ENCODE results near the gene VAT1L.
A peak's percentile ranks its signal among the peaks of the same experiment; 100 is the strongest.

VAT1L gene, protein sequence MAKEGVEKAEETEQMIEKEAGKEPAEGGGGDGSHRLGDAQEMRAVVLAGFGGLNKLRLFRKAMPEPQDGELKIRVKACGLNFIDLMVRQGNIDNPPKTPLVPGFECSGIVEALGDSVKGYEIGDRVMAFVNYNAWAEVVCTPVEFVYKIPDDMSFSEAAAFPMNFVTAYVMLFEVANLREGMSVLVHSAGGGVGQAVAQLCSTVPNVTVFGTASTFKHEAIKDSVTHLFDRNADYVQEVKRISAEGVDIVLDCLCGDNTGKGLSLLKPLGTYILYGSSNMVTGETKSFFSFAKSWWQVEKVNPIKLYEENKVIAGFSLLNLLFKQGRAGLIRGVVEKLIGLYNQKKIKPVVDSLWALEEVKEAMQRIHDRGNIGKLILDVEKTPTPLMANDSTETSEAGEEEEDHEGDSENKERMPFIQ

DNA sequence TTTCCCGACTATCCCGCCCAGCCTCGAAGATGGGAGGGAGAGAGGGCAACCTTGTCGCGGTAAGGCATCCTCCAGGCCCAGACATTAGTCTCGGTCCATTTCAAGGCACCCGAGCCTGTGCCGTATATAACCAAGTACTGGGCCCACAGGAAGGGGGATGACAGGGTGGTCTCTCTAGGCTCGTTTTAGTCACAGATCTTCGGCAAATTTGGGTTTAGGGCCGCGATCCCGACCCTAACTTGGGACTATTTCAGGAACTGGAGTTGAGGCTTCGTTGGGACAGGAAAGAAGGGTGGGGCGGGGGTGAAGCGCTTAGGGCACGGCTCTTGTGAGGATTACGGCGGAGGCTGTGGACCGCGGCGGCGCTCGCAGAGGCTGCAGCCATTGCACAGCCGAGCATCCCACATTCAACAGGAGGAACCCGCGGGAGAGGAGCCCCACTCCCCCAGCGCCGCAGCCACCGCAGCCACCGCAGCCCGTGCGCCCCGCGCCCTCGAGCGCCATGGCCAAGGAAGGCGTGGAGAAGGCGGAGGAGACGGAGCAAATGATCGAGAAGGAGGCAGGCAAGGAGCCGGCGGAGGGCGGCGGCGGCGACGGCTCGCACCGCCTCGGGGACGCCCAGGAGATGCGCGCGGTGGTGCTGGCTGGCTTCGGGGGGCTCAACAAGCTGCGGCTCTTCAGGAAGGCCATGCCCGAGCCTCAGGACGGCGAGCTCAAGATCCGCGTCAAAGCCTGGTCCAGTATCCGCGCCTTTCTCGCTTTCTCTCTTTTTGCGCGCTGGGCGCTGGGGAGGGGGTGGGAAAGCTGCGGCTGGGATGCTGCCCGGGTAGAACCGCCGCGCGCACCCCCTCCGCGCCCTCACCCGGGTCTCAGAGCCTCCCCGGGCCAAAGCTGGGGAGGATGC, at the start of gene VAT1L:
Gene VAT1L, plus strand, starts transcription at position 384 of the 904 bp plus-strand sequence. Its CDS starts 119 bp downstream, at position 503.
- peak; percentile 21 for DNase-seq

DNA sequence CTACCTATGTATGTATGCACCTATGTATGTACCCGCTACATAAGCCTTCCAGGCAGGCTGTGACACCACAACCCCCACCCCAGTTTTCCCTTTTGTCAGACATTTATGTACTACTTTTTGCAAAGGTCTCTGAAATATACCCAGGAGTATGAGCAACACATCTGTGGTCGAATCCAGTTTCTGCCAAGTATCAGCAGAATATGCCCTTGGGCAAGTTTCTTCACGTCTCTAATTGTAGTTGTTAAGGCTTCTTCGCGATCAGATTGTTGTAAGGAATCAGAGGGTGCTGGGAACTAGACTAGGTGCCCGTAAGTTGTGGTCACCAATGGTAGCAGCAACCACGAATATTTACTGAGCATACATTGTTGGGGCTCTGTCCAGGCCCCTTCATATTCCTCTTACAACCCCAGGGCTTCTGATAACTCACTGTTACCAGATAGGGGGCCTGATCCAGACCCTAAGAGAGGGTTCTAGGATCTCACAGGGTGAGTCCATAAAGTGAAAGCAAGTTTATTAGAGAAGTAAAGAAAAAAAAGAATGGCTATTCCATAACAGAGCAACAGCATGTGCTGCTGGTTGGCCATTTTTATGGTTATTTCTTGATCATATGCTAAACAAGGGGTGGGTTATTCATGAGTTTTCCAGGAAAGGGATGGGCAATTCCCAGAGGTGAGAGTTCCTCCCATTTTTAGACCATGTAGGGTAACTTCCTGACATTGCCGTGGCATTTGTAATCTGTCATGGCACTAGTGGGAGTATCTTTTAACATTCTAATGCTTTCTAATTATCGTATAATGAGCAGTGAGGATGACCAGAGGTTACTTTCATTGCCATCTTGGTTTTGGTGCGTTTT, 49.4 kb upstream of the VAT1L start:
- DNase-seq, result no peak

DNA sequence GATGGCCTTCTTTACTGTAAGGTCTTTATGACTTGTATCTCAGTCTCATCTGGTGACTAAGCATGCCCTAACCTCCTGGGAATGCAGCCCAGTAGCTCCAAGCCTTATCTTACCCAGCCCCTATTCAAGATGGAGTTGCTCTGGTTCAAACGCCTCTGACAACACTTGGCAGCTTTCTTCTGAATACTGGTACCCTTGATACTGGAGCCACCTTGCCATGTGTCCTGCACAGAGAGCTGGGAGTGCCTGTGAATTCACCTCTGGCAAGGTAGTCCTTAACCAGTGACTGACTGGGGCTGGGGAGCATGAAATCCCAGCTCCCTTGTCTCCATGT, 48.8 kb upstream of the VAT1L start:
- DNase-seq, result no peak

DNA sequence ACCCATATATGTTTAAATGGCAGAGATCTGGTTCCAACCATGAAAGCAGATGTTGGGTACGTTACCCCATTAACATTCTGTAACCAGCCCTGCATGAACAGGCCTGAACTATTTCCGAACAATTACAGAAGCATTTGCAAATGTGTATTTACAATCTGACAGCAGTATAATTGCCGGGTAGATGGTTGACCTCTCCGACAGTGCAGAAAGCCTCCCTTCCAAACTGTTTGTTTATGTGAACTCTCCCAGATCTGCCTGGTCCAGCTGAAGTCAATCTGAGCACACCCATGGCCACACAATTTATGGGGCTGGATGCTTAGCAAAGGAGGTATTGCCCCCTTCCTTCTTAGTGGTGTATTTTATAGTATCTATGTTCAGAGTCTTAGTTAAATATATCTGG, 44.2 kb upstream of the VAT1L start:
- peak; percentile 26 for DNase-seq

DNA sequence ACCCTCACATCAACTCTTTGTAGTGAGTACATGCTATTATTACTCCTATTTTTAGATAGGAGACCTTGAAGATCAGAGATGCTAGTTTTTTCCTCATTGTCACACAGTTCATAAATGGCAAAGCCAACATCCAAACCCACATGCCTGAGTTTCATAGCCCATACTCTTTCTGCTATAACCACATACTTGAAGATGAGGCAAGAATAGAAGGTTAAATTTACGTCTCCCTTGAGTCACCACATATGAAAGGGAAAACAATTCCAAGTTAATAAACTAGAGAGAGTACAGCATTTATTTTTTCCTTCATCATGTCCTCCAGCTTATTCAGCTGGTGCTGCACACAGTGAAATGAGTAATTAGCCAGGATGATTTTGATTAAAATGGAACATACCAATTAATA, 42.4 kb upstream of the VAT1L start:
- DNase-seq, result no peak

DNA sequence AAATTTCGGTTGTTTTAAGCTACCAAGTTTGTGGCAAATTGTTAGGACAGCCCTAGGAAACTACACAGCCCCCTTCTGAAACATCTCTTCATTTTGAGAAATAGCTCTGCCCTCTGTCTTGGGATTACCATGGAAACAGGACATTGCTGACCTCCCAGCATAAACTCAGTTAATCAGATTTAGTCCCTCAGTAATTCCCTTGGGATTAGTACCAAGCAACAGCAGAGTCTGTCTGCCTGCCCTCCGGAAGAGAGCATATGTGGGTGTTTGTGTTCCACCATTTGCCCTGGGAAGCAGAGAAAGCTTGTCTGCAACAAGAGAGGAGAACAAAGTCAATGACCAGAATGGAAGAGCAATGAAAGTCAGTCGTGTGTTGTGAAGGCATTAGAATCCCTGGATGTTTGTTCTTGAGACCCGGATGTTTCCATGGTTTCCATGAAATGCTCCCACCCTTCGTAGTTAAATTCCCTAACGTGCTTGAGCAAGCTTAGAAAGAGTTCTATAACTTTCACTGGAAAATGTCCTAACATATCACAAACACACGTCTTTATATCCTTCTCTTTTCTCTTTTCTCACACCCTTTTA, 39.9 kb upstream of the VAT1L start:
- no peak for DNase-seq

DNA sequence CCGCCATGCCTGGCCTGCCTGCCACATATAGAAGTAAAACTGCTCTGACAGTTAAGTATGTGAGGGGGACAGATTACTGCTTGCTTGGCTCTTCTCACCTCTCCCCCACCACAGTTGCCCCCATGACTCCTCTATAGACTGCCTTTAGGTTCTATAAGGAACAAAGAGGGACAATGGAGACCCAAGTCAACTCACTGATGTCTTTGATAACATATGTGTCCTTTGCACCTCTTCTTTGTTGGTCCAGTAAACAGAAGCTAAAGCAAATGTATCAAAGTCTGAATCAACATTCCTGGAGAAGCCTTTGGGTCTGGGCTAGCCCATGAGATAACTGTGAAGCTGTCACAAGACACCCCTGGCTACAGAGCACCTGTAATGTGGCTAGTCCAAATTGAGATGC, 38.9 kb upstream of the VAT1L start:
- DNase-seq, result no peak

DNA sequence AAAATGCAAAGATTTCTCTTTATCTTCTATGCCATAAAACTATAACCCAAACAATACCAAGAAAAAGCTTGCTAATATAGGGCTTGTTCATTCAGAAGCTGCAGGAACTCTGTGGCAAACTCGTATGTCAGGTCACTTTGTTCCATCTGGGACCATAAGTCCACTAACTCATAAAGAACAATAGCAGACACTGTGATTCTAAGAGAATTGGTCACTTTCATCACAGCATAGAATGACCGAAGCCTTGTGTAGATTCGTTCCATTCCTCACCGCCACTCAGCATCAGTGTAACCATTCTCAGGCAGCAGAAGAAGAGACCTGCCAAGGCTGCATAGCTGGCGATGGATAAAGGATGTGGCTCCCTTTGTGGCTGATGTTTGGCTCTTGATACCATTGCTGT, 30.3 kb upstream of the VAT1L start:
- no peak for DNase-seq

DNA sequence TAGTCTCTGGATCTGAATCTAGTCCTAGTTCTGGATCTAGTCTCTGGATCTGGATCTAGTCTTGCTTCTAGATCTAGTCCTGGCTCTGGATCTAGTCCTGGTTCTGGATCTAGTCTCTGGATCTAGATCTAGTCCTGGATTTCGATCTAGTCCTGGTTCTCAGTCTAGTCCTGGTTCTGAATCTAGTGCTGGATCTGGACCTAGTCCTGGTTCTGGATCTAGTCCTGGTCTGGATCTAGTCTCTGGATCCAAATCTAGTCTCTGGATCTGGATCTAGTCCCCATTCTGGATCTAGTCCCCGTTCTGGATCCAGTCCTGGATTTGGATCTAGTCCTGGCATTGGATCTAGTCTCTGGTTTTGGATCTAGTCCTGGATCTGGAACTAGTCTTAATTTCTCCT, 29.9 kb upstream of the VAT1L start:
- DNase-seq, result no peak

DNA sequence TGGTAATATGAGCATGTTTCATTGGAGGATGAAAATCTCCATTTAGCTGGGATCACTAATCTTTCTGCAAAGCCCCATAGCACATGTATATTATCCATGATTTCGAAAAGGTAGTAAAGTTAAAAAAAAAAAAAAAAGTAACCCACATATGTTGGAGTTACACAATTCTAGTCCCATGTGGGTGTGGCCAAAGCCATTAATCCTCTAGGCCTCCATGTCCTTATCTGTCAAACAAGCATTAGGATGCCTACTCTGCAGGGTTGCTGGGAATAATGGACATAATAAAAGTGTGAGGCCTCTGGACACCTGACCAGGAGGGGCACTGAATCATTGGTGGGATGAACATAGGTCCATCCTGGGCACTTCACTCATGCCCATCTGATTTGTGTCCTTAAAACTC, 29.2 kb upstream of the VAT1L start:
- DNase-seq, result no peak

DNA sequence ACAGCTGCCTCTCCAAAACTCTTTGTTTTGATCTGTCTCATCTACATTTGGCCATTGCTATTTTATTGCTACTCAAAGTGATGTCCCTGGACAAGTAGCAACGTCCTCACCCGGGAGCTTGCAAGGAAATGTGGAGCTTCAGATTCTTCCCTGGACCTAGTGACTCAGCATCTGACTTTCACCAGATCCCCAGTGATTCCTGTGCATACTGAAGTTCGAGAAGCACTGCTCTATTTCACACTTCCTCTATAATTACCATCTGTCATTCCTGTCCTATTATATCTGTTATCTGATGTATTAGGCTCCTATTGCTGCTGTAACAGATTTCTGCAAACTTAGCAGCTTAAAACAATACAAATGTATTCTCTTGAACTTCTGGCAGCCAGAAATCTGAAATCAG, 28.5 kb upstream of the VAT1L start:
- DNase-seq, result no peak

DNA sequence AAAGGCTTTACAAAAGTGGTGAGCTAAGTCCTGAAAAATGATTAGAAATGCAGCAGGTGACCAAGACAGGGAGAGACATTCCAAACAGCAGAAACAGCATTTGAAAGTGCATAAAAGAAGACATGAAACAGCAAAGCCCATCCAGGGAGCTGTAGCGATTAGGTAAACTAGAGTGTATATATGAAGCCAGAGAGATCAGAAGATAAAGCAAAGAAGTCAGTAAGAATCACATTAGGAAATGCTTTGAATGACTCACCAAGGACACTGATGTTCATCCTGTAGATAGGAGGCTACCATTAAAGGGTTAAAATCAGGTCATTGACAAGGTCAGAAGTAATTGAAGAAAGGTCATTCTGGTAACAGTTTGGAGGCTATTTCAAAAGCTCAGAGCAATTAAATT, 27.6 kb upstream of the VAT1L start:
- no peak for DNase-seq

DNA sequence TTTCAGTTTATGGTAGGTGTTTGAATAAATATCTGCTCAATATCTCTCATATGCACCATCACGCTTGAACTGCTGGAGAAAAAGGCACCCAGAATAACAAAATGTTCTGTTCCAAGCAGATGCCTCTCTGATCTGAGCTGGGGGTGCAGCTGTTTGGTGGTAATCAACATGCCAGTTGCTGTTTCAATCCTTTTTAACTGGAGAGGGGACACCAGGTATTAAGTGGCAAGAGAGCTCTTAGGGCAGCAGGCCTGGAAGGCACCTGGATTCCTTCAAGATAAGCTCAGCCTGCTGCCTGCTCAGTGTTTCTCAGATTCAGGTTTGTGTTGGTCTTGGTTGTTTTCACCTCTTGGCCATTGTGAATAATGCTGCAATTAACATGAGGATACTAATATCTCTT, 27.2 kb upstream of the VAT1L start:
- DNase-seq, result no peak

DNA sequence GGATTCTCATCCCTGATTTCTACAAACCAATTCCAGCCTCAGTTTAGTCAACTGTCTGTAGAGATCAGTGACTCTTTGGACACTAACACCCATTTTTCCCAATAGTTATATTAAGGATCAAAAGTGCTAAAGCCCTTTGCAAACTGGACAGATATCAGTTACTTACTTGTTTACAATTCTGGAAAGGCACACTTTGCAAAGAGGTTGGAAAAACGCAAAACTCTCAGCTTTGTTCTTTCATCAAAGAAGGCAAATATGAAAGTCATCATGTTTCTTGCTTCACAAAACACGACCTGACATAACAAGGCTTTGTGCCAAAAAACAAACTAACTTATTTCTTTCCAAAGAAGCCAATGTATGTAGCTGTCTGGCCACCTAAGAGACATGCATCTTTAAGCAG, 26.1 kb upstream of the VAT1L start:
- DNase-seq, result no peak

DNA sequence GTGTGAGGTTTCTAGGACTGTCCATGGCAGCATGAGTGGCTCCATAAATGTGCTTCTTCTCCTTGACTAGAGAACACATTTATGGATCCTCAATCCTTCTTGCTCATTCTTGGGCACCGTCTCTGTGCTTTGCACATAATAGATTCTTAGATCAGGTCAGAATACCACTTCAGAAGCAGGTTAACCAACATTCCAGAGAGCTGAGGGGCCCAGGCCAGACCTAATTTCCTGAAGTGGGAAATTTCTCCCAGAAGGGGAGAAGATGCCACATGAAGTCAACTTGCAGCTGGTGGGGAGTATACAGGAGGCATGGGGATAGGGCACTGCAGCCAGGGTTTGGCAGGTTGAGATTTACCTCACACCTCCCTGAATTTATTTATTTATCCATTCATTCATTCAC, 24.4 kb upstream of the VAT1L start:
- no peak for DNase-seq

DNA sequence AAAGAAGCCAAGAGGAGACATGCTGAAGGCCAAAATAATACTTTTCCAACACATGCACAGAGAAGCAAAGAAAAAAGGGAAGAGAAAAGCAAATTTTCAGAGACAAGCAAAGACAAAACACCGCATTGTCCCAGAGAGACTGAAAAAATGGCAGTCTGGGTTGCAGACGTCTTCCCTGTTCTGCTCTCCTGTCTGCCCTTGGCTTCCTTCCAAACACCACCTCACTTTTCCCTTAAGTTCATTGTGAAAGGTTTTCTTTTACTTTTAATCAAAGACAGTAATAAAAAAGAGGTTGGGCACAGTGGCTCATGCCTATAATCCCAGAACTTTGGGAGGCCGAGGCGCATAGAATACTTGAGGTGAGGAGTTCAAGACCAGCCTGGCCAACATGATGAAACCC, 21.2 kb upstream of the VAT1L start:
- DNase-seq, result no peak

DNA sequence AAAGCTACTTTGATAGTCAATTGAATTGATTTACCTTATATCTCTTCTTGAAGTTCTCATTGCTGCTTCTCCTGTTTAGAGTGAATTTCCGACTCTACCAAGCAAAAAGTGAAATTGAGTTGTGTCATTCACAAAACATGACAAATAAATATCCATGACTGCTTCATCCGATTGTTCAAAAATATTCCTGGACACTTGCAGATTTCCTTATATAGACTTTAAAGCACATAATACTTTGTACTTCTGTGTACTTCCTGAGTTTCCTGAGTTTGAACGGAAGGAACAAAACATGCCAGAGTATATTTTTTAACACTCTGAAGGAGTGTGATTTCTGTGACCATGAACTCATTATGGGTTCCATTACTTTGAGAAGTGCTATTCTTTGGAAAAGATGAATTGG, 20.5 kb upstream of the VAT1L start:
- DNase-seq, result no peak

DNA sequence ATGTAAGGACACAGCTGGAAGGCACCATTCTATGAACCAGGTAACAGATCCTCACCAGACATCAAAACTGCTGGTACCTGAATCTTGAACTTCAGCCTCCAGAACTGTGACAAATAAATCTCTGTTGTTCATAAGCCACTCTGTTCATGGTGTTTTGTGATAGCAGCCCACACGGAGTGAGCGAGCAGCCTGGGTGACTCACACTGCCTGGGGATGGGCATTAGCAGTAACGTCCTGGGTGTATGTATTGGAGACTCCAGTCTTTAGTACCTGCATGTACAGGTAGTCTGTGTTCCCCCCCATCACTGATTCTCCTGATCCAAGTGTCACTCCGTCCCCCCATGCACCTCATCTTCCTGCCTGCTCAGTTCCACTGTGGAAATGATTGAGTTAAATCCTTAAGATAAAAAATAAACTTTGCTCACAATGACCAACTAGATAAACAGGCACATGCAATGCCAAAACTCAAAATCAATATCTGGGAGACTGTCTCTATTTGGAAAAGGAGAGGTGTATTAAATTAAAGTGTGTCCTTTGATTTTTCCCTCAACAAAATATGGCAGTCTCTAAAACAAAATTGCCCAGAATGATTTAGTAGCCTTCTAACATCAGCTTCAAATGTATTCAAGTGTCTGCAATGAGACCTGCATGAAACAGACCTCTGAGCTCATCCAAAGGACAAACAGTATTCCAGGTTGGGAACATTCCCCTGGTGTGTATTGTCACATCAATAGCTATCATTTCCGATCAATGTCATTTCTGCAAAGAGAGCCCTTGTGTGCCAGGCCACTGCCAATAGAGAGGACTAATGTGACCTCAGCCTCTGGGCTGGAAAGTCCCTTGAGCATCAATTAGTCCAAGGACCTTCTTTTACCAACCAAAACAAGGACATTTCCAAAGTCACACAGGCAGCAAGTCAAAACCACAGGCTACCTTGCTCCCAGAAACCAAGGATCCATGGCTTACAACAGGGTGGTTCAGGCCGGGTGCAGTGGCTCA, 12.2 kb upstream of the VAT1L start:
- no peak for DNase-seq

DNA sequence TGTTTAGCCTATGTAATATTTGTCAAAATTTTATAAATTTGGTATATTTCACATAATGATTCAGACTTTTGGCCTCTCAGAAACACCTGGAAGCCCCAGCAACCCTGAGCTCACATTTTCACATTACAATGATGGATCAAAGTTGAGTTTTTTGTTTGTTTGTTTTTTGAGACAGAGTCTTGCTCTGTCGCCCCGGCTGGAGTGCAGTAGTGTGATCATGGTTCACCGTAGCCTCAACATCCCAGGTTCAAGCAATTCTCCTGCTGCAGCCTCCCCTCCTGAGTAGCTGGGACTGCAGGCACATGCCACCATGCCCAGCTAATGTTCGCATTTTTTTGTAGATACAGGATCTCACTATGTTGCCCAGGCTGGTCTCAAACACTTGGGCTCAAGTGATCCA, 10.6 kb upstream of the VAT1L start:
- no peak for DNase-seq

DNA sequence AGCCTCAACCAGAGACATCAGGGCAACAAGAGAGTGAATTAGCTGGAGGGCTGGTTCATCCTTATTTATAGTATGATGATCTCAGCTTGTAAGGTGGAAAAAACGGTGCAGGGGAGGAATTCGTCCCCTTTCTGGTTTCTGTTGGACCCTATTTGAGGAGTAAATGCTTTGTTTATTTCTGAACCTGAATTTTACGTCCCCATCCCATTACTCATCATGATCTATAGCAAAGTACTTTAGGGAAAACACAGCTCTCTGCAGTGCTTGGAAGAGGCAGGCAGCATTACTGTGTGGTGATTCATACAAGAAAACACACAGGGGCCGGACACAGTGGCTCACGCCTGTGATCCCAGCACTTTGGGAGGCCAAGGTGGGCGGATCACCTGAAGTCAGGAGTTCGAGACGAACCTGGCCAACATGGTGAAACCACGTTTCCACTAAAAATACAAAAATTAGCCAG, 8.0 kb upstream of the VAT1L start:
- DNase-seq, result no peak

DNA sequence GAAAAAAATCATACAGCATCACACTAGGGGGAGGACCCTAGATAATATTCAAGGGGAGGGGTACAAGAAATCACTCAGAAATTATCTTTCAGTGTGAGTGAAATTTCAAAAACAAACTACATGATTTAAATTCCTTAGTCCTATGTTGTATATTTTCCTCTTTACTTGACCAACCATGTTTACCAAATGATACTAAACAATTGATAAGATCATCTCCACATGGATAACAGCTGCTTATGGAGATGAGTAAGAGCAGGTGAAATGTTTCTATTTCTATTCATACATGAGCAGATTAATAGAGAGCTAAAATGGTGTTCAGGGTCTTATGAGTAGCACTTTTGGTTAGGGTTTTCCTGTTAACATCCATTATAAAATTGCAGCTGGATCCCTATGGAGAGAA, 7.3 kb upstream of the VAT1L start:
- no peak for DNase-seq

DNA sequence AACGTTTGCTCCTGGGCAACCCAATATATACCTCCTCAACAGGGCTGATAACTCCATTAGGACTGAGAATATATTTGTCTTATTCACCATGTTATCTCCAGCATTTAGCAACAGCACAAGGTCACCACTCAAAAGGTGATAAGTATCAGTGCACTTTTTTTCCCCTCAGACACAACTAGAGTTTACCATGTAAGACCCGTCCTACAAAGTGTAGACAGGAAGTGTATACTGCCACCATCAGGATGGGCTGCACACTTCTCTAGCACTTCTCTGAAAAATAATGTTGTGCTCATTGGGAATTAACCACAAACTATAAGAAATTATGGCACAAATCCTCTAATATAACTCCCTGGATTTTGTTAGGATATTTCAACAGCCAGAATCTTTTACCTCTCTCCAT, 5.7 kb upstream of the VAT1L start:
- DNase-seq, result no peak

Data from COR-L47 (cell line).